Colon (tissue), 2 donors: ENCODE data around the gene KLLN.
A peak's percentile ranks its signal among the peaks of the same experiment; 100 is the strongest.
"Not testable (repeated sequence)": the region's sequence is repeated elsewhere in the genome, so short reads cannot be mapped to it uniquely, and the experiment has no call there.

Source experiments
- FAIRE-seq: peaks from 2 replicates; lab custom pipeline; 2012; peaks lifted over from hg19 to GRCh38; lab: Jason Lieb, UNC
- donor health status: control.
- donor health status: control.

Gene KLLN

DNA sequence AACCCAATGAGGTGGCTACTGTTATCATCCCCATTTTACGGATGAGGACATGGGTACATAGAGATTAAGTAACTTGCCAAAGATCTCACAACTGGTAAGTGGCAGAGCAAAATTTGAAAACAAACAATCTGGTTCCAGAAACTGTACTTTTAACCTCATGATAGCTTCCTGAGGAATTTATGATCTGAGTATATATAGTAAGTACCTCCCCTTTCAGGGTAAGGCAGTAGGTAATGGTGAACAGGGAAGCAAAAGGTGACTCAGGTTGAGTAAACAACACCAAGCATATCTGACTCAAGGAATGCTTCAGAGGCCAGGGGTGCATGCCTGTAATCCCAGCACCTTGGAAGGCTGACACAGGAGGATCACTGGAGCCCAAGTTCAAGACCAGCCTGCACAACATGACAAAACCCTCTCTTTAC is 21.1 kb downstream of the KLLN start:
- FAIRE-seq, result peak; percentile 82

GRCh38 chr10:87841186-87841585 is 22.1 kb downstream of the KLLN start:
- no peak for FAIRE-seq

DNA sequence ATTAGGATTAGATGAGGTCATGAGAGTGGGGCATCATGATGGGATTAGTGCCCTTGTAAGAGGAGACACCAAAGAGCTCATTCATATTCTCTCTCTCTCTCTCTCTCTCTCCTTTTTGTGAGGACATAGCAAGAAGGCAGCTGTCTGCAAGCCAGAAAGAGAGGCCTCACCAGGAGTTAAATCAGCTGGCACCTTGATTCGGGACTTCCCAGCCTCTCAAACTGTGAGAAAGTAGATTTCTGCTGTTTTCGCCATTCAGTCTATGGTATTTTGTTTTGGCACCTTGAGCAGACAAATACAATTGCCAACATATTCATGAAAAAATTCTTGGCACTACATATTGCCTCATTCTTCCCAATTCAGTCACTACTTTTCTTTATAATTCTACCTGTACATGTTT is 24.7 kb downstream of the KLLN start:
- FAIRE-seq, result no peak

DNA sequence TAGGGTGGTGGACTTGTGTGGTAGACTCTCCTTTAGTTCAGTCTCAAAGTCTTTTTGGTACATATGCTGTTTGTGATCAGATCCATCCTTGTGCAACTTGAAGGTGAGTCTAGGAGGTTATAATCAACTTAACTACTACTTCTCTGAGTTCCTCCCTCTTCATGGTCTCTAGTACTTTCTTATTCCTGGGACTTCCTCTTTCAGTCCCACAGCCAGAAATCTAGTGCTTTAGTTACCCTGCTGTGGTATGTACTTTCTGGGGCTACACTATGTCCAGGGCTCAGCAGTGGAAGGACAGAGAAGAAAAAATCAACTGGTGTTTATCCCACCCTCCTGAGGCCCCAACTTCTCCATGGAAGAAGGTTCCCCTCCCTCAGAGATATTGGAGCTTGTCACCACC is 25.9 kb downstream of the KLLN start:
- FAIRE-seq, result no peak

- no peak for FAIRE-seq
These were observed 27.2 kb downstream of the KLLN start for GRCh38 chr10:87836098-87836497.

GRCh38 chr10:87829986-87830729 is 33.2 kb downstream of the KLLN start:
- no peak for FAIRE-seq

DNA sequence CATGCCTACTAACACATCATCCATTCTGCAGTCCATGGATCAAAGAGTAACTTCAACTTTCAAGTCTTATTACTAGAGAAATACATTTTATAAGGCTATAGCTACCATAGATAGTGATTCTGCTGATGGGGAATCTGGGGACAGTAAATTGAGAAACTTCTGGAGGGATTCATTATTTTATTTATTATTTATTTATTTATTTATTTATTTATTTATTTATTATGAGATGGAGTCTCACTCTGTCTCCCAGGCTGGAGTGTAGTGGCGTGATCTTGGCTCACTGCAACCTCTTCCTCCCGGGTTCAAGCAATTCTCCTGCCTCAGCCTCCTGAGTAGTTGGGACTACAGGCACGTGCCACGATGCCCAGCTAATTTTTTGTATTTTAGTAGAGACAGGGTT is 34.3 kb downstream of the KLLN start:
- FAIRE-seq, result not testable (repeated sequence)

DNA sequence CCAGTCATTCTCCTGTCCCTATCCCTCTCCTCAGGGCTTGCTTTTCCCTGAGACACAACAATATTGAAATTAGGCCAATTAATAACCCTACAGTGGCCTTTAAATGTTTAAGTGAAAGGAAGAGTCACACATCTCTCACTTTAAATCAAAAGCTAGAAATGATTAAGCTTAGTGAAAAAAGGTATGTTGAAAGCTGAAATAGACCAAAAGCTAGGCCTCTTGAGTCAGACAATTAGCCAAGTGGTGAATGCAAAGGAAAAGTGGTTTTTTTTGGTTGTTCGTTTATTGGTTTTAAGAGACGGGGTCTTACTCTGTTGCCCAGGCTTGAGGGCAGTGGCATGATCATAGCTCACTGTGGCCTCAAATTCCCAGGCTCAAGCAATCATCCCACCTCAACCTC is 35.7 kb downstream of the KLLN start:
- FAIRE-seq, result no peak

GRCh38 chr10:87826653-87827052 is 36.7 kb downstream of the KLLN start:
- FAIRE-seq, result no peak

GRCh38 chr10:87819289-87819585 is 44.1 kb downstream of the KLLN start:
- FAIRE-seq, result no peak

DNA sequence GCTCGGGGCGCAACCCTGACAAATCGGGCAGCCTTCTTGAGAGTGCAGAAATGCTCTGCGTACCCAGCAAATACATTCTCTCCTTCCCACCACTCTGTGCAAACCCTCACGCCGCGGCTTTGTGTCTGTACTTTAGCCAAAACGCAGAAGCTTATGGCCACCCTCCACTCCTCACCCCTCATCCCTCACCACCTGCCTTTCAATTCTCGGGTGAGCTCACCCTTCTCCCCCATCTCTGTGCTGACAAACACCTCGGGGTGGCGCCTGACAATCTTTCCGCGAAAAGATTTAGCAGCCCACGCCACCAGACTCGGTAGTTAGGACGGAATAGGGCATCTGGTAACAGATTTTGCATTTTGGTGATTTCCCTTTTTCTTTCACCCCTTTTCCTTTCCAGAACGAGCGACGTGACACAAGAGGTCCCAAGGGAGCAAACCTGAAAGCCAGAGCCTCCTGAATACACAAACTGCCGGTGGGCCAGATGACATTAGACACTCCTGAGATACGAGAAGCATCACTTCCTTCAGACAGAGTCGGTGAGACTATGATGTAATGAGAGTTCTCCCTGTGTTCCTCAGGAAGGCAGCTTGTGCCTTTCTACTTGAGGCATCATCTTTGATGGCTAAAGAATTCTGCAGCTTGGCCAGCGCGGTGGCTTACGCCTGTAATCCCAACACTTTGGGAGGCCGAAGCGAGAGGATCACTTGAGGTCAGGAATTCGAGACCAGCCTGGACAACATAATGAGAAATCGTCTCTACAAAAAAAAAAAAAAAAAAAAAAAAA is 44.6 kb downstream of the KLLN start:
- FAIRE-seq, result no peak

- peak; percentile 21 for FAIRE-seq
These were observed 45.5 kb downstream of the KLLN start, which contains the start of gene ATAD1 for GRCh38 chr10:87817609-87818504. ATAD1 (minus strand) TSS chr10:87818226; CDS start chr10:87814599, 3,627 bp downstream.

DNA sequence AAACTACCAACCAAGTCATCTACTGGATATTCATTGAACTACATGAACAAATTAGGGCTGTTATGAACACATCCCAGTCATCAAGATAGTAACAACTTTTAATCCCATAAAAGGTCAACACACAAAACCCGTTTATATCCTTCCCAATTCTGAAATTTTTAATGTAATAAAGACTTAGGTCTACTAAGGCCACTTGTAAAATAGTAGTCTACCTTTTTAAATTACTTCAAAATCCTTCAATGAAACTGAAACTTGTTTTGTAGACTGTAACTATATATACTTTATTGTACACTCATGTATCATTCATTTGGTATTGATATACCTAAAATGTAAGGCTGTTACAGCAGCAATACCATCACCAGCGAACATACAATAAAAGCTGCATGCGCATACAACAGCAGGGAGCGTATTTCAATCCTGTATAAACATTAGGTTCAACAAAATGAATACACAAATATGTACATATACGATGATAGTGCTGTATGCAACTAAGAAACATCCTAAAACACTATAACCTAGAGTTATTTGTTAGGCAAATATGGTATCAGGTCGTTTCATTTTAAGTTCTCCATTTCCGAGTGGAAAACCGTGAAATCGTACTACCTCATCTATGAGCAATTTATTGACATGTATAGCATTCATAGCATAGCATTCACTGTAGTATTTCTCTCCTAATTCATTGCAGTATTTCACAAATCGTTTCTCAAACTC is 46.3 kb downstream of the KLLN start:
- peak; percentile 28 for FAIRE-seq

DNA sequence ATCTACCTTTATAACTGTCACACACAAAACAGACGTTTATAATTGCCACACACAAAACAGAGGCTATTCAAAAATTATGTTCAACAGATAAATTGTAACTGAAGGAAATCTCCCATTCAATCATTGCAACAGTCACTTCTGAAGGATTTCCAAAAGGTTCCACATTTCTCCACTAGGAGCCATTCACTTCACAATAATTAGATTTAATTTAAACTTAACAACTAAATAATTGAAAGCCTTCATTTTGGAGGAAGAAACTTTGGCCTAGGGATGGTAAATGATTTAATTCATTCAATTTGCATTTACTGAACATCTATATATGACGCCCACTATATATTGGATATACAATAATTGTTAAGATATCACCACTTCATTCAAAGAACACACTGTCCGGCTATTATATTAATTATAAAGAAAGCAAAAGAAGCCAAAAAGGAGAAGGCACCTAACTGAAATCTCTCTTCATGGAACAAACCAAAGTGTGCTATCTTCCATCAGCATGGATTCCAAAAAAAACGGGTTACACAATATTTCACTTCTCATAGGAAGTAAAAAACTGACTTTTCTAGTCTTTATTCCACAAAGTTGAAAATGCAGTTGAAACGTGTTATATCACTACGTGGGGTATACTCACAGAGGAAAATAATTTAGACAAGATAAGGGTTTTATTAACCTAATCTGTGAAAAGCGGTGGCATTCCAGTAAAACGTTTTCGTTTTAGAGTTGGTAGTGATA is 47.0 kb downstream of the KLLN start:
- FAIRE-seq, result peak; percentile 5
